HCT116 (cell line): ENCODE data around the gene GABBR2. TPM values are rescaled to one million over a fixed set of nuclear protein-coding genes. Genes with fewer than 3 reads are reported as not detected.

Source experiments
- ATAC-seq: fragments of 200-7000 bp; cut with Tn5 transposase; 2 replicates; pipeline ENCODE4 v1.9.1; 2020; ENCODE audit warnings: mild to moderate bottlenecking, moderate library complexity
- BruUV-seq: library from RNA; stranded (reverse); fragments of 400-500 nt; replicated peaks from 2 replicates; lab custom pipeline; 2021; lab: Mats Ljungman, UMichigan
- CTCF ChIA-PET: fragments of 300-600 bp; sonication (Branson Sonifier 250); formaldehyde crosslinking; loops from one replicate; lab custom pipeline; 2021; ENCODE audit warnings: antibody characterized with exemption; lab: Charles Lee
- POLR2A ChIA-PET: fragments of 300-600, 350-600 bp; sonication (Branson Sonifier 250); formaldehyde crosslinking; loops from one replicate; lab custom pipeline; 2021; ENCODE audit warnings: antibody characterized with exemption; lab: Charles Lee
- RAD21 ChIA-PET, 2 experiments: fragments of 300-600 bp; sonication (Branson Sonifier 250); formaldehyde crosslinking; loops; one replicate each; lab custom pipeline; 2023; ENCODE audit warnings: low total read pairs in 2 of 2; ENCODE audit not compliant: uncharacterized antibody in 2 of 2, unreplicated experiment in 2 of 2, low non-redundant PET in 1 of 2; lab: Charles Lee
- DNase-seq: peaks from one replicate; pipeline ENCODE4 v3.0.0-alpha.2; 2010; ENCODE audit warnings: low read depth, low spot score
- H2AFZ ChIP-seq: fragments of 200-600 bp; shearing (Covaris generic), sonication (generic); 2 replicates; pipeline ENCODE4 v1.6.1; 2017; ENCODE audit warnings: low read depth, mixed run types, mixed read lengths, antibody characterized with exemption, low read length; ENCODE audit not compliant: poor library complexity, severe bottlenecking
- H3K27ac ChIP-seq: 2 replicates; pipeline ENCODE4 v1.5.1; 2012; ENCODE audit warnings: low read depth, low read length
- H3K27me3 ChIP-seq: fragments of 200-600 bp; sonication (generic); 2 replicates; pipeline ENCODE4 v1.6.1; 2016; ENCODE audit warnings: mixed run types, low read length, mixed read lengths; ENCODE audit not compliant: insufficient read depth
- H3K36me3 ChIP-seq, 2 experiments: fragments of 200-500 bp in 1 of 2; fragments of 200-600 bp in 1 of 2; sonication (Bioruptor generic) in 1 of 2; sonication (generic) in 1 of 2; 2 replicates each; pipeline versions ENCODE4 v1.5.1 to v1.6.1; 2014 to 2016; ENCODE audit warnings: low read length in 2 of 2, inconsistent platforms in 1 of 2, mixed read lengths in 1 of 2, mixed run types in 1 of 2; ENCODE audit not compliant: insufficient read depth in 2 of 2, control insufficient read depth in 1 of 2
- H3K4me1 ChIP-seq, 2 experiments: fragments of 200-600 bp in 1 of 2; sonication (generic) in 1 of 2; 2 replicates each; pipeline versions ENCODE4 v1.5.1 to v1.6.1; 2012 to 2017; ENCODE audit warnings: low read length in 2 of 2, inconsistent platforms in 1 of 2, mild to moderate bottlenecking in 1 of 2, mixed read lengths in 1 of 2, mixed run types in 1 of 2, moderate library complexity in 1 of 2; ENCODE audit not compliant: insufficient read depth in 2 of 2, control insufficient read depth in 1 of 2
- H3K4me2 ChIP-seq: fragments of 200-600 bp; sonication (generic); 2 replicates; pipeline ENCODE4 v1.6.1; 2017; ENCODE audit warnings: mixed run types, low read length, mixed read lengths
- H3K4me3 ChIP-seq, 2 experiments: fragments of 200-600 bp in 1 of 2; sonication (generic) in 1 of 2; replicated peaks in 1 of 2; 2 replicates each; pipeline ENCODE4 v1.5.1; 2011 to 2016; ENCODE audit warnings: low read length in 2 of 2, control low read depth in 1 of 2, low read depth in 1 of 2, mild to moderate bottlenecking in 1 of 2, mixed read lengths in 1 of 2, mixed run types in 1 of 2
- H3K79me2 ChIP-seq: fragments of 200-600 bp; sonication (generic); 2 replicates; pipeline ENCODE4 v1.6.1; 2017; ENCODE audit warnings: mild to moderate bottlenecking, mixed run types, low read length, moderate library complexity, mixed read lengths; ENCODE audit not compliant: insufficient read depth
- H3K9ac ChIP-seq: fragments of 200-600 bp; sonication (generic); 2 replicates; pipeline ENCODE4 v1.6.1; 2016; ENCODE audit warnings: low read length, mixed read lengths
- H3K9me2 ChIP-seq: fragments of 200-600 bp; sonication (generic), shearing (Covaris generic); 2 replicates; pipeline ENCODE4 v1.6.1; 2017; ENCODE audit warnings: mixed run types, mild to moderate bottlenecking, moderate library complexity; ENCODE audit not compliant: insufficient read depth
- H3K9me3 ChIP-seq, 2 experiments: fragments of 200-500 bp in 1 of 2; fragments of 200-600 bp in 1 of 2; sonication (Bioruptor generic) in 1 of 2; sonication (generic) in 1 of 2; 2 replicates each; pipeline ENCODE4 v1.6.1; 2014 to 2017; ENCODE audit warnings: low read length in 2 of 2, mixed read lengths in 2 of 2, inconsistent platforms in 1 of 2, low read depth in 1 of 2, mild to moderate bottlenecking in 1 of 2, mixed run types in 1 of 2, moderate library complexity in 1 of 2; ENCODE audit not compliant: control insufficient read depth in 1 of 2, insufficient read depth in 1 of 2
- H4K20me1 ChIP-seq: fragments of 200-600 bp; sonication (generic), shearing (Covaris generic); 2 replicates; pipeline ENCODE4 v1.6.1; 2017; ENCODE audit warnings: mixed run types, mild to moderate bottlenecking, moderate library complexity; ENCODE audit not compliant: insufficient read depth
- ATF3 ChIP-seq: IDR thresholded peaks from 2 replicates; pipeline ENCODE4 v1.6.1; 2012
- CBX3 ChIP-seq: IDR thresholded peaks from 2 replicates; pipeline ENCODE4 v1.6.1; 2012; ENCODE audit warnings: low read depth
- CEBPB ChIP-seq: IDR thresholded peaks from 2 replicates; pipeline ENCODE4 v1.6.1; 2012; ENCODE audit warnings: low read depth
- EGR1 ChIP-seq: IDR thresholded peaks from 2 replicates; pipeline ENCODE4 v1.6.1; 2012; ENCODE audit warnings: low read depth
- EZH2 ChIP-seq: fragments of 200-600 bp; sonication (generic); IDR thresholded peaks from 2 replicates; pipeline ENCODE4 v1.6.1; 2017; ENCODE audit warnings: antibody characterized with exemption, mixed run types
- EZH2phosphoT487 ChIP-seq: fragments of 200-600 bp; IDR thresholded peaks from 2 replicates; pipeline ENCODE4 v1.6.1; 2018; ENCODE audit warnings: antibody characterized with exemption, borderline replicate concordance
- JUND ChIP-seq: IDR thresholded peaks from 2 replicates; pipeline ENCODE4 v1.6.1; 2012
- POLR2A ChIP-seq: IDR thresholded peaks from 2 replicates; pipeline ENCODE4 v1.7.0; 2011; ENCODE audit warnings: borderline replicate concordance; ENCODE audit not compliant: insufficient read depth, insufficient read length; ENCODE audit errors: extremely low read depth
- POLR2AphosphoS5 ChIP-seq: IDR thresholded peaks from 2 replicates; pipeline ENCODE4 v1.6.1; 2011; ENCODE audit warnings: mild to moderate bottlenecking, low read depth, low read length, moderate library complexity
- RAD21 ChIP-seq: IDR thresholded peaks from 2 replicates; pipeline ENCODE4 v1.6.1; 2012; ENCODE audit warnings: low read depth, mild to moderate bottlenecking
- REST ChIP-seq: IDR thresholded peaks from 2 replicates; pipeline ENCODE4 v1.6.1; 2012; ENCODE audit warnings: low read depth
- SIN3A ChIP-seq: IDR thresholded peaks from 2 replicates; pipeline ENCODE4 v1.6.1; 2012; ENCODE audit warnings: low read depth
- SP1 ChIP-seq: IDR thresholded peaks from 2 replicates; pipeline ENCODE4 v1.6.1; 2012; ENCODE audit warnings: low read depth
- SRF ChIP-seq: IDR thresholded peaks from 2 replicates; pipeline ENCODE4 v1.6.1; 2012; ENCODE audit warnings: low read depth
- intact Hi-C: fragments of 100-400 bp; cut with micrococcal nuclease; formaldehyde crosslinking; loops from 2 replicates; pipeline ENCODE4 v1.10.0; 2022
- total RNA-seq: library from RNA; stranded (reverse); gene quantifications from one replicate; pipeline ENCODE4 v1.2.1, GENCODE V29; 2021; ENCODE audit not compliant: unreplicated experiment
- TF ChIP-seq, protein P1 (sequence below): IDR thresholded peaks from 2 replicates; pipeline ENCODE4 v1.6.1; 2011; ENCODE audit warnings: mild to moderate bottlenecking, low read length, moderate library complexity; ENCODE audit not compliant: insufficient replicate concordance; ENCODE audit errors: extremely low read depth
- TF ChIP-seq, protein P2 (sequence below): IDR thresholded peaks from 2 replicates; pipeline ENCODE4 v1.6.1; 2012

GABBR2 gene
- total RNA-seq, 1 experiment from 2014 or later = 0.15 TPM

DNA sequence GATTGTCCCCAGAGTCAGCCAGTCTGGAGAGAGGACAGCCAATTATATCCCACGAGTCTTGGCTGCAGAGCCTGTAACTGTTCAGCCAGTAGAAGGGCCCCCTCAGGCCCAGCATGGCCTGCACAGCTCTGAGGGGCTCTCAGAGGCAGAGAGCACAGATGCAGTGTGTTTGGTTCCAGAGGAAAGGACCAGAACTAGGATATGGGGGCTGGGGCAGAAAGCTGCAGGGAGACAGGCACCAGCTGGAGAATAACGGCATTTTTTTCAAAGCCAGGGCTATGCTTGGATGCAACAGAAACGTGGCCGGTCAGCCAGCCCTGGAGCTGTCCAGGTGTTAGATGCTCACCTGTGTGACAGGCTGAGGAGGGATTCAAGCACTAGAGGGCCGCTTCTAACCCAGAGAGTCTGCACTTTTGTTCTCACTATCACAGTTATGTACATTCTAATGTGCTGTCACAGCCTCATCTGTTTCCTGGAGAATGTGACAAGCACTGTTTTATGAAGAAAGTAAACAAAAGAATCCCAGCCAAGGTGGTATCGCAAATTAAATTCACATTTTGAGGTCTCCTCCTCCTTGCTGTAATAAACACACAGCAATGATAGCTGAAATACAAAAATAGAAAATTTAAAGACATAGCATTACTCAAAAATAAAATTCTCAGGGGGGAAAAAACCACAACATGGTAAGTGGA lies 96.5 kb downstream of the GABBR2 start:
- BruUV-seq = no TSS peak
- Histone ChIP-seq H3K4me2 (no peak overlapping the region), H3K36me3 (no peaks in the 10 kb centered on the region), H3K4me3 (no peak overlapping the region), H4K20me1 (no peaks in the 10 kb centered on the region), H3K27ac (no peak overlapping the region), H3K4me1 (no peaks in the 10 kb centered on the region), H3K9me2 (no peaks in the 10 kb centered on the region), H3K27me3 (peaks cover 22% of the 10 kb centered on the region), H3K9me3 (no peaks in the 10 kb centered on the region), H3K79me2 (no peaks in the 10 kb centered on the region), H3K9ac (no peak overlapping the region), H2AFZ (no peak overlapping the region)
- RAD21 ChIA-PET = no interaction called here
- no peak for ATAC-seq
- no peak for TF ChIP-seq ATF3
- TF ChIP-seq POLR2A = no peak
- no peak for TF ChIP-seq RAD21
- TF ChIP-seq, protein P1, sequence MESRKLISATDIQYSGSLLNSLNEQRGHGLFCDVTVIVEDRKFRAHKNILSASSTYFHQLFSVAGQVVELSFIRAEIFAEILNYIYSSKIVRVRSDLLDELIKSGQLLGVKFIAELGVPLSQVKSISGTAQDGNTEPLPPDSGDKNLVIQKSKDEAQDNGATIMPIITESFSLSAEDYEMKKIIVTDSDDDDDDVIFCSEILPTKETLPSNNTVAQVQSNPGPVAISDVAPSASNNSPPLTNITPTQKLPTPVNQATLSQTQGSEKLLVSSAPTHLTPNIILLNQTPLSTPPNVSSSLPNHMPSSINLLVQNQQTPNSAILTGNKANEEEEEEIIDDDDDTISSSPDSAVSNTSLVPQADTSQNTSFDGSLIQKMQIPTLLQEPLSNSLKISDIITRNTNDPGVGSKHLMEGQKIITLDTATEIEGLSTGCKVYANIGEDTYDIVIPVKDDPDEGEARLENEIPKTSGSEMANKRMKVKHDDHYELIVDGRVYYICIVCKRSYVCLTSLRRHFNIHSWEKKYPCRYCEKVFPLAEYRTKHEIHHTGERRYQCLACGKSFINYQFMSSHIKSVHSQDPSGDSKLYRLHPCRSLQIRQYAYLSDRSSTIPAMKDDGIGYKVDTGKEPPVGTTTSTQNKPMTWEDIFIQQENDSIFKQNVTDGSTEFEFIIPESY = no peak
- TF ChIP-seq JUND = no peak
- no peak for TF ChIP-seq REST
- TF ChIP-seq, protein P2, sequence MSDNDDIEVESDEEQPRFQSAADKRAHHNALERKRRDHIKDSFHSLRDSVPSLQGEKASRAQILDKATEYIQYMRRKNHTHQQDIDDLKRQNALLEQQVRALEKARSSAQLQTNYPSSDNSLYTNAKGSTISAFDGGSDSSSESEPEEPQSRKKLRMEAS = no peak
- no peak for TF ChIP-seq CEBPB
- no peak for TF ChIP-seq SP1
- TF ChIP-seq EZH2 = no peak
- TF ChIP-seq SRF = no peak
- TF ChIP-seq EZH2phosphoT487 = no peak
- no peak for TF ChIP-seq SIN3A
- no peak for TF ChIP-seq CBX3
- TF ChIP-seq EGR1 = no peak
- no peak for TF ChIP-seq POLR2AphosphoS5
- CTCF ChIA-PET = no interaction called here
- no peak for DNase-seq
- intact Hi-C loops = no loop called here
- POLR2A ChIA-PET = no interaction called here
